Dendritic cell treated with granulocyte-macrophage colony-stimulating factor and Interleukin-4, amounts not matched to agents 40 ng/mL and 50 ng/mL, for 4 days (primary cell): ENCODE data around the gene PARP1.
"Not testable (repeated sequence)": the region's sequence is repeated elsewhere in the genome, so short reads cannot be mapped to it uniquely, and the experiment has no call there.

Experiments
- H3K27ac Mint-ChIP-seq: one replicate; pipeline ENCODE4 v1.8.0; 2022; ENCODE audit warnings: mild to moderate bottlenecking, mixed read lengths
- H3K27me3 Mint-ChIP-seq: one replicate; pipeline ENCODE4 v1.8.0; 2022; ENCODE audit warnings: mild to moderate bottlenecking, mixed read lengths
- H3K36me3 Mint-ChIP-seq: one replicate; pipeline ENCODE4 v1.8.0; 2022; ENCODE audit warnings: low read depth, mixed read lengths
- H3K4me1 Mint-ChIP-seq: one replicate; pipeline ENCODE4 v1.8.0; 2022; ENCODE audit warnings: low read depth, mixed read lengths
- H3K4me3 Mint-ChIP-seq: one replicate; pipeline ENCODE4 v1.8.0; 2022; ENCODE audit warnings: mild to moderate bottlenecking, moderate library complexity, mixed read lengths
- H3K9me3 Mint-ChIP-seq: one replicate; pipeline ENCODE4 v1.8.0; 2022; ENCODE audit warnings: mixed read lengths
- intact Hi-C: fragments of 100-400 bp; cut with micrococcal nuclease; formaldehyde crosslinking; loops from one replicate; pipeline ENCODE4 v1.15.0; 2022

Gene PARP1

DNA sequence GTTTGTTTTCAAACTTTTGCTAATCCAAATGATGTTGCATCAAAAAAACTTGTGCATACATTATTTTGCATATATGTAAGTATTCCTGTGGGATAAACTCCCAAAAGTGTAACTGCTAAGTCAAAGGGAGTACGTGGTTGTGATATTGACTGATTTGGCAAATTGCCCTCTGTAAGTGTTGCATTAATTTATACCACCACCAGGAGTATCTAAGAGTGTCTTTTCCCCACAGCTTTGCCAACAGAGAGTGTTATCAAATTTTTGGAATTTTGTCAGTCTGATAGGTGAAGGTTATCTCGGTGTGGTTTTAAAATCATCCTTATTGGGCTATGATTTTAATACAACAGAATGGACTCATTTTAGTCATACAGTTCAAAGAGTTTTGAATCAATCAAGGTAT is 30.1 kb upstream of the PARP1 start:
- H3K4me1 Mint-ChIP-seq, result no peaks in the 10 kb centered on the region
- H3K27ac Mint-ChIP-seq, result no peak overlapping the region
- H3K9me3 Mint-ChIP-seq, result no peaks in the 10 kb centered on the region
- no peak overlapping the region for H3K4me3 Mint-ChIP-seq
- H3K27me3 Mint-ChIP-seq, result no peaks in the 10 kb centered on the region
- intact Hi-C loops, result no loop called here
- H3K36me3 Mint-ChIP-seq, result no peaks in the 10 kb centered on the region

DNA sequence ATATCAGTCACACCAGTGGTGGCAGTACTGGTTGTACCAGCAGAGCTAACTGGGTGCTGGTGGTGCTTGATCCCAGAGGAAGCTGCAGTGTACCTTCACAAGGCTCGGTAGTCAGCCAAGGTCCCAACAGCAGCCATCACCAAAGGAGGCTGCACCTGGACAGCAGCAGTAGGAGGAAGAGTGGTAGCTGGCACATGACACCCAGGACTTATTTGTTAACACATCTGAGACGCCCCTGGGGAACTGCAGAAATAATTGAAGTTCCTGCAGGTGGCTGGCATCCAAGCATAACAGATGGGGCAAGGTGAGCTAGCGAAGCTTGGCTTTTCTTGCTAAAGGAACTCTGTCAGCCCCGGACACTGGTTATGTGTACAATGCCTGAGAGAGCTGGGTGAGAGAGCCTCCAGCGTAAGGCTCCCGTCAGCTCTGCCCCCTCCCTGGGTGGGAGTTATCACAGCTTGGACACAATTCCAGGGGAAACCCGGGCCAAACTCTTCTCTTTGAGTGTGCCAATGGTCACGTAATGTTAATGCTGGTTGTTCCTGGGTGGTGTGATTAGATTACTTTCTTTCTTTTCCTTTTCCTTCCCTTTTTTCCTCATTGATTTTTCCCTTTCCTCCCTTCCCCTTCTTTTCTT is 29.1 kb upstream of the PARP1 start:
- no peaks in the 10 kb centered on the region for H3K9me3 Mint-ChIP-seq
- H3K27me3 Mint-ChIP-seq, result no peaks in the 10 kb centered on the region
- H3K27ac Mint-ChIP-seq, result no peak overlapping the region
- no peak overlapping the region for H3K4me3 Mint-ChIP-seq
- intact Hi-C loops, result no loop called here
- H3K36me3 Mint-ChIP-seq, result no peaks in the 10 kb centered on the region
- H3K4me1 Mint-ChIP-seq, result no peaks in the 10 kb centered on the region

DNA sequence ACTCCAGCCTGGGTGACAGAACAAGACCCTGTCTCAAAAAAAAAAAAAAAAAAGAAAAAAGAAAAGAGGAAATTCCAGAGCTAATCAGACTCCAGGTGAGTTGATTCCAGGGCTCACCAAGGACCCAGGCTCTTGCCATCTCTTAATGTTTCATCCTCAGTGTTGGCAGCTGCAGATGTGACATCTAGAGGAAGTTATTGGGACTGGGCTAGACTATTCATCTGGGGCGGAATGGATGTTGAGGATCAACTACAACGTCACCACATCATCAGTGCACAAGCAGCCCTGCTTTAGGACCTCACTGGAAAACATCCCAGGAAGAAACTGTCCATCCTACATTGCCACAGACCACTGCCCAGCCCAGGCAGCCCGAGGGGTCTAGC is 28.6 kb upstream of the PARP1 start:
- Mint-ChIP-seq H3K27ac (no peak overlapping the region), H3K4me3 (no peak overlapping the region), H3K4me1 (no peaks in the 10 kb centered on the region), H3K27me3 (no peaks in the 10 kb centered on the region), H3K36me3 (no peaks in the 10 kb centered on the region), H3K9me3 (no peaks in the 10 kb centered on the region)
- intact Hi-C loops, result no loop called here

DNA sequence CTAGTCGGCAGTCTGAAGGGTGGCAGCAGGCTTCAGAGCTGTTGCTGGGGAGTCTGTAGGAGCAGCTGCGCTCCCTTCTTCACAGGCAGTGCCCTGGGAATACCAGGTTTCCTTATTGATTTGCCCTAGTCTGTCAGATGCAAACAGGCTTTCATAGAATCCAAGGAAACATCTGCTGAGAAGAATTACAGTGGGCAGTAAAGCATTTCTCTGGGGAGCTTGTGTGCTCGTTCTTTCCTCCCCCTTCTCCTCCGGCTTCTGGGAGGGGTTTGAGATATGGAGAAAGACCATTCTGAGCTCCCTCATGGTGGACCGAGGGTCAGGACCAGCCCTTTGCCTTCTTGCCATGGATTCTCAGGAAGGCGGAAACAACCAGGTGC is 25.4 kb upstream of the PARP1 start:
- intact Hi-C loops, result no loop called here
- Mint-ChIP-seq H3K4me3 (no peak overlapping the region), H3K4me1 (no peaks in the 10 kb centered on the region), H3K27me3 (peaks cover 4% of the 10 kb centered on the region), H3K36me3 (no peaks in the 10 kb centered on the region), H3K27ac (no peak overlapping the region), H3K9me3 (no peaks in the 10 kb centered on the region)

DNA sequence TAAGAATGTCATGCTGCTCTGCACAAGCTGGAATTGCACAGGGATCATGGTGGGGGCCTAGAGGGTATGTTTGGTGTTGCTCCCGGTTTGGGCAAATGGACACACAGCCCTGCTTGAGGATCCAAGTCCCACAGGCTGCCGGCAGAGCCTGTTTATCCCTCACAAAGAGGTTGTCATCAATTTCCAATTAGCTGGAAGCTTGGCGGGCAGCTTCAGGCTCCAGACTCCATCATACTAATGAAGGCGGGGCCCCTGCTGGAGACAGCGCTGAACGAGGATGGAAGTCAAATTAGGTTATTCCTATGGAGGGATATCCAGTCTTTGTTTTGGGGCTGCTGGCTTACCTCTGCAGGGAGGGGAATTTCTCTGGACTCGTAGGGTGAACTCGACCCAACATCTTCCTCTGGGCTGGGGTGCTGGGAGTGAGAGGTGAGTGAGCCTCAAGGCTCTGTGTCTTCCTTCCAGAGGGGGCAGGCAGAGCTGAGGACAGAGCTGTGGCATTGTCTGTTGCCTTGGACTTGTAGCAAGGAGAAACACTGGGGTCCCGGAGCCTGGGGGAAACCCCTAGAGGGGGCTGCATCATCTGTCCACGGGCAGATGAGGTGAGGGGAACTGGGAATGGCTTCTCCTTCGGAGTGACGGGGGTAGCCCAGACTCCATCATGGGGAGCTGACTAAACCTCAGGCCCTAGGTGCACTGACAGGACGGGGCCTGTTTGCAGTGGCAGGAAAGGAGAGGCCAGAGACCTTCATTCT is 24.9 kb upstream of the PARP1 start:
- no peak overlapping the region for H3K4me3 Mint-ChIP-seq
- intact Hi-C loops, result no loop called here
- H3K4me1 Mint-ChIP-seq, result no peaks in the 10 kb centered on the region
- H3K9me3 Mint-ChIP-seq, result no peaks in the 10 kb centered on the region
- H3K27ac Mint-ChIP-seq, result no peak overlapping the region
- no peaks in the 10 kb centered on the region for H3K36me3 Mint-ChIP-seq
- peaks cover 4% of the 10 kb centered on the region for H3K27me3 Mint-ChIP-seq

DNA sequence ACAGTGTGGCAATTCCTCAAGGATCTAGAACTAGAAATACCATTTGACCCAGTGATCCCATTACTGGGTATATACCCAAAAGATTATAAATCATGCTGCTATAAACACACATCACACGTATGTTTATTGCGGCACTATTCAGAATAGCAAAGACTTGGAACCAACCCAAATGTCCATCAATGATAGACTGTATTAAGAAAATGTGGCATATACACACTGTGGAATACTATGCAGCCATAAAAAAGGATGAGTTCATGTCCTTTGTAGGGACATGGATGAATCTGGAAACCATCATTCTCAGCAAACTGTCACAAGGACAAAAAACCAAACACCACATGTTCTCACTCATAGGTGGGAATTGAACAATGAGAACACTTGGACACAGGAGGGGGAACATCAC is 24.0 kb upstream of the PARP1 start:
- H3K4me1 Mint-ChIP-seq, H3K27me3 Mint-ChIP-seq, H3K36me3 Mint-ChIP-seq, H3K4me3 Mint-ChIP-seq, intact Hi-C loops, H3K27ac Mint-ChIP-seq, H3K9me3 Mint-ChIP-seq: not testable (repeated sequence)

DNA sequence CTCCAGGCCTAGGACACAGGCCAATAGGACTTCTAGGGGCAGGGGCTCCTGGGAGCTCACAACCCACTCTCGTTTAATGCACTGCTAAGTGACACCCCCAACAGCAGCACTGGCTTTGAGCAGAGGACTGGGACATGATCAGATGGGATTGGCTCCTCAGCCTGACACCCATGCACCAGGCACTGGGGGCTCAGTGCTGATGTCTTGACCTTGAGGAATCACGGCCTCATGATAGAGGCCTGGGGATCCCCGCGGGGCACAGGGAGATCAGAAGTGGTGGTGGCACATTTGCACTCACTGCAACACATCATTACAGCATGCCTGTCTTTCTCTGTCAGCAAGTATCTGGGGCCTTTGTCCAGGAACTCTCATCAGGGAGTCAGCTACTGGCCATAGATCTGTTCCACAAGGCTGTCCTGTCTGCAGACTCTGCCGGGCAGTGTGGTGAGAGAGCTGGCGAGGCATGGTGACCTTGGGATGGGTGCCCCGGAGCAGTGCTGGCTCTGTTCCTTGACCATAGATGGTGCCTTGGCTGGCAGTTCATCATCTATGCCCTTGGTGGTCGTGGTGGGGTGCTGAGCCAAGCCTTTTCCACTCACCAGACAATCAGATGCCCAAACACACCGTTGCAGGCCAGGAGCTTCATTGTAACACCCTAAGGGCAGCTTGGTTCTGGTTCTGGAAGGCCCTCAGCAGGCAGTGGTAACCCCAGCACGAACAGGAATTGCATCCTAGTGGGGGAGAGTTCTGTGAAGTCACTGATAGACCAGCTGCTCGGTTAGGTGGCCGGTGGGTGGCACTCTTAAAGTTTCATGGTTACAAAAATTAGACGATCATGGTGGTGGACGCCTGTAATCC is 22.2 kb upstream of the PARP1 start:
- no peak overlapping the region for H3K4me3 Mint-ChIP-seq
- H3K27me3 Mint-ChIP-seq, result peaks cover 12% of the 10 kb centered on the region
- H3K4me1 Mint-ChIP-seq, result peaks cover 6% of the 10 kb centered on the region
- intact Hi-C loops, result no loop called here
- H3K36me3 Mint-ChIP-seq, result no peaks in the 10 kb centered on the region
- H3K27ac Mint-ChIP-seq, result no peak overlapping the region
- no peaks in the 10 kb centered on the region for H3K9me3 Mint-ChIP-seq

DNA sequence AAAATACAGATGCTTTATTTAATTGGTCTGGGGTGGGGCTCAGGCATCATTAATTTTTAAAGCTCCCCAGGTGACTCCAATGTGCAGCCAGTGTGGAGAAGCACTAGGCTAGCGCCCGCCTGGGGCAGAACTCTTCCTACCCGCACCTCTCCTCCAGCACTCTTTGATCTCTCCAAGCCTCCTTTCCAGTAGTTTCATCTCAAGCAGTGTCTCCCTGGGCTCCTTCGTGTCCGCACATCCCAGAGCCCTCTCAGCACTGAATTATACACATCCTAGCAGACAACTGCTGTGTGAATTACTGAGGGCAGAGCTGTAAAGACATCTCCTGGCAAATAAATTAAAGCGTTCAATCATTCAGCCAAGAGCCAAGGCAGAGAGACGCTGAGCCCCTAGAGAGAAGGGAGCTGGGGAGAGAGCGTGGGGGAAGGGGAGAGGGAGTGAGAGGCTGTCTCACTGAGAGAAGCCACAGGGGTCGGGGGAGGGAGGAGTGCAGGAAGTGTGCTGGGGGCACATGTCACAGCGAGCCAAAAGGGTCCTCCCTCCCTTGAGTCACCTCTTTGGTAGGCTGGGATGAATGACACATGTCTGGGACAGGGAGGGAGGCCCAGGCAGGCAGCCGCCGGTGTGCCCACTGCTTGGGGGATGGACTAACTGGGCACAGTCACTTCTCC is 21.0 kb upstream of the PARP1 start:
- intact Hi-C loops, result no loop called here
- no peaks in the 10 kb centered on the region for H3K36me3 Mint-ChIP-seq

DNA sequence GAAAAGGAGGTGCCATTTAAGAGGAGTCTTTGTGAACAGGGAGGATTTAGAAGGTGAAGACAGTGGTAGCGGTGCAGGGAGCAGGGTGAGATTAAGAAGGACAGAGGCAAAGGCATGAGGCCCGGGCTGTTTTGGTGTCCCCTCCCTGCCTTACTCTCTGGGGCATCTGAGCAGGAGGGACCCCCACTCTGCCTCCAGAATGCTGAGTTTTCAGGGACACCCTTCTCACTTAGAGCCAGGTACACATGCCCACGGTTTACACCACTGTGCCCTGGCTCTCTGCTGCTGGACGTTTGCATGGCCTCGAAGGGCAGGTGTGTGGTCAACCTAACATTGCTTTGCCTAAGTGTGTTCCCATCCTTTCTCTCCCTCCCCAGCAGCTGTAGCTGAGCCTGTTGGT is 20.5 kb upstream of the PARP1 start:
- Mint-ChIP-seq H3K4me3 (no peak overlapping the region), H3K27ac (no peak overlapping the region), H3K27me3 (peaks cover 12% of the 10 kb centered on the region), H3K4me1 (peaks cover 6% of the 10 kb centered on the region), H3K9me3 (no peaks in the 10 kb centered on the region), H3K36me3 (no peaks in the 10 kb centered on the region)
- intact Hi-C loops, result no loop called here

More for the DNA sequence above, 21.0 kb upstream of the PARP1 start:
- Mint-ChIP-seq H3K9me3 (no peaks in the 10 kb centered on the region), H3K27me3 (peaks cover 12% of the 10 kb centered on the region), H3K4me3 (no peak overlapping the region), H3K4me1 (peaks cover 6% of the 10 kb centered on the region), H3K27ac (no peak overlapping the region)

DNA sequence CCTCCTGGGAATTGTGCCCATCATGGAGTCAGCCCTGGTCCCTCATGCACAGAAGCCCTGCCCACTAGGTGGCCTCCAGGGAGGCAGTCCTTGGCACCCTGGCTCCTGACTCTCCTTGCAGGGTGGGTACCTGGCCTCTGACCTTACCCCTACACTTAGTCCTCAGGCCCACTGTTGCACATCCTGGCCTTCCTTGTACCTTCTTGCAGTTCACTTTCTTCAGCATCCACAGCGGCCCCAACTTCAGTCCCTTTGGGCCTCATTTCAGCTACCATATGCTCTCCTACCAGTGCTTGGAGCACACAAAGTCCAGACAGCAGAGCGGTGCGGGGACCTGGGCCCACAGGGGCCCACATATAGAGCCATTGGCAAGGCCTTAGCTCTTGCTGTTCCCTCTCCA is 19.2 kb upstream of the PARP1 start:
- Mint-ChIP-seq H3K9me3 (no peaks in the 10 kb centered on the region), H3K36me3 (no peaks in the 10 kb centered on the region), H3K4me1 (peaks cover 6% of the 10 kb centered on the region), H3K27ac (no peak overlapping the region), H3K4me3 (no peak overlapping the region), H3K27me3 (peaks cover 12% of the 10 kb centered on the region)
- intact Hi-C loops, result no loop called here

DNA sequence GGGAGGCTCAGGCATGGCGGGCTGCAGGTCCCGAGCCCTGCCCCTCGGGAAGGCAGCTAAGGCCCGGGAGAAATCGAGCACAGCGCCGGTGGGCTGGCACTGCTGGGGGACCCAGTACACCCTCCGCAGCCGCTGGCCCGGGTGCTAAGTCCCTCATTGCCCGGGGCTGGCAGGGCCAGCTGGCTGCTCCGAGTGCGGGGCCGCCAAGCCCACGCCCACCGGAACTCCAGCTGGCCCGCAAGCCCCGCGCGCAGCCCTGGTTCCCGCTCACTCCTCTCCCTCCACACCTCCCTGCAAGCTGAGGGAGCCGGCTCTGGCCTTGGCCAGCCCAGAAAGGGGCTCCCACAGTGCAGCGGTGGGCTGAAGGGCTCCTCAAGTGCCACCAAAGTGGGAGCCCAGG is 18.5 kb upstream of the PARP1 start:
- H3K36me3 Mint-ChIP-seq, intact Hi-C loops, H3K4me1 Mint-ChIP-seq, H3K27ac Mint-ChIP-seq, H3K9me3 Mint-ChIP-seq, H3K4me3 Mint-ChIP-seq: not testable (repeated sequence)
- H3K27me3 Mint-ChIP-seq, result peaks cover 12% of the 10 kb centered on the region

DNA sequence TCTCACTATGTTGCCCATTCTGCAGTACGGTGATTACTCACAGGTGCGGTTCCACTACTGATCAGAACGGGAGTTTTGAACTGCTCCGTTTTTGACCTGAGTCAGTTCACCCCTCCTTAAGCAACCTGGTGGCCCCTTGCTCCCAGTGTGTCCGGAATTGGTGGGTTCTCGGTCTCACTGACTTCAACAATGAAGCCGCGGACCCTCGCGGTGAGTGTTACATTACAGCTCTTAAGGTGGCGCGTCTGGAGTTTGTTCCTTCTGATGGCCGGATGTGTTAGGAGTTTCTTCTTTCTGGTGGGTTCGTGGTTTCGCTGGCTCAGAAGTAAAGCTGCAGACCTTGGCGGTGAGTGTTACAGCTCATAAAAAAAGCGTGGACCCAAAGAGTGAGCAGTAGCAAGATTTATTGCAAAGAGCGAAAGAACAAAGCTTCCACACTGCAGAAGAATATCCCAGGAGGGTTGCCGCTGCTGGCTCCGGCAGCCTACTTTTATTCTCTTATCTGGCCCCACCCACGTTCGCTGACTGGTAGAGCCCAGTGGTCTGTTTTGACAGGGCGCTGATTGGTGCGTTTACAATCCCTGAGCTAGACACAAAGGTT is 17.6 kb upstream of the PARP1 start:
- Mint-ChIP-seq H3K27me3 (peaks cover 12% of the 10 kb centered on the region), H3K4me3 (no peak overlapping the region), H3K36me3 (no peaks in the 10 kb centered on the region), H3K27ac (no peak overlapping the region), H3K9me3 (no peaks in the 10 kb centered on the region), H3K4me1 (peaks cover 6% of the 10 kb centered on the region)
- intact Hi-C loops, result no loop called here

DNA sequence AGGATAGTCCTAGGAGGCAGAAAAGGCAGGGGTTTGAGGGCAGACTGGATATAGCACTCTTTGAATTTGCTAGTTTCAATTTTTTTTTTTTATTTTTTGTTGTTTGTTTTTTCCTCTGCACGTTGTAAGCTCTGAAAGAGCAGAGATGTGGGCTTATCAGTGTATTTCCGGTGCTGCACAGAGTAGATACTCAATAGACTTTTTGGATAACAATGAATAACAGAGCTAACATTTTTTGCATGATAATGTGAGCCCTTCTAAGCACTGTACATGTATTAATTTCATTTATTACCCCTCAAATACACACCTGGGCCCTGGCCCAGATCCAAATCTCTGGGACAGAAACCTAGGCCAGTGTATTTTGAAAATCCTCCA is 17.1 kb upstream of the PARP1 start:
- Mint-ChIP-seq H3K4me3 (no peak overlapping the region), H3K27me3 (peaks cover 12% of the 10 kb centered on the region), H3K36me3 (no peaks in the 10 kb centered on the region), H3K9me3 (no peaks in the 10 kb centered on the region), H3K4me1 (peaks cover 6% of the 10 kb centered on the region), H3K27ac (no peak overlapping the region)
- intact Hi-C loops, result no loop called here
